ENCODE measurements around the gene CX3CR1.

Gene CX3CR1

DNA sequence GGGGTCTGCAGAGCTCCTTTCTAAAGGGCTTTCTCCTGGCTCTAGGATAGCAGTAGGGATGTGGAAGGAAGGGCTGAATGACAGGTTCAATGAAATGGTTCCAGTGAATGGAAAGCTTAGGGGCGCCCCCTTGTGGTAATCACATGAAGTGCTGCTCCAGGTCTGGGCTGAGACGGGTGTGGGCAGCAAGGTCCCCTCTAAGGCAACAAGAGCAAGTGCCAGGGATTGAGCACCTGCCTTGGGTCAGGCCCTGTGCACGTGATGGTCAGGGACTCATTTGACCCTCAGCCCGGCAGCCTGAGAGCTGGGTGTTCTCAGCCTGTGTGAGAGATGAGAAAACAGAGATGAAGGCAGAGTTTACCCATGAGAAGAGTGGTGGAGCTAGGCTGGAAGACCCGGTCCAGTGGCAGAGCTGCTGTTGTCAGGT is 12.1 kb upstream of the CX3CR1 start:
- Histone ChIP-seq H3K4me3 (ENCODE audit: low read depth, low read length) (no peak overlapping the region), H3K27ac (ENCODE audit: low read depth, low read length) (no peak overlapping the region), H3K79me2 (ENCODE audit: control insufficient read depth, insufficient read depth, low read length, unreplicated experiment) (no peaks in the 10 kb centered on the region), H2AFZ (ENCODE audit: low read length, unreplicated experiment) (no peak overlapping the region), H3K27me3 (ENCODE audit: insufficient read depth, low read length) (no peaks in the 10 kb centered on the region), H3K36me3 (ENCODE audit: insufficient read depth, low read length) (no peaks in the 10 kb centered on the region), H3K4me1 (ENCODE audit: control insufficient read depth, insufficient read depth, low read length, unreplicated experiment) (peaks cover 5% of the 10 kb centered on the region)

DNA sequence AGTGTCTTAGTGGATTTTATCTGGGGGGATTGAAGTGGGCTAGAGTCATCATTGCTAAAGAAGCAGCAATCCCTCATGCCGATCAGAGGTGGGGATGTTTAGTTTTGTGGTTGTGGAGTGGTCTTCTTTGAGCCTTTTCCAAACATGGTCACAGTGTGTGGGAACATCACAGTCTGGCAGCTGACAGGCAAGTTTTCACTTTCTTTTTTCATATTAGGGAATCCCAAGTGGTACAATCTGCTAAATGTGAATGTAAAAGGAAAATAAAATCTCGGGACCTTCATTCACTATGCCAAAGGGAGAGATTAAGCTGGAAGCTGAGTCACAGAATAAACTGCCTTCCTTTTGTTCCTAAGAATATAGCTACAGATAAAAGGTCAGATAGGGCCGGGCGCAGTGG is 10.4 kb upstream of the CX3CR1 start:
- Histone ChIP-seq H3K4me3 (ENCODE audit: low read depth, low read length) (peak overlapping the region; percentile 31; the same call in 1 of the 2 replicates), H3K36me3 (ENCODE audit: insufficient read depth, low read length) (no peaks in the 10 kb centered on the region), H3K27ac (ENCODE audit: low read depth, low read length) (no peak overlapping the region), H2AFZ (ENCODE audit: low read length, unreplicated experiment) (peak overlapping the region; percentile 80), H3K27me3 (ENCODE audit: insufficient read depth, low read length) (no peaks in the 10 kb centered on the region), H3K4me1 (ENCODE audit: control insufficient read depth, insufficient read depth, low read length, unreplicated experiment) (peaks cover 5% of the 10 kb centered on the region), H3K79me2 (ENCODE audit: control insufficient read depth, insufficient read depth, low read length, unreplicated experiment) (no peaks in the 10 kb centered on the region)

DNA sequence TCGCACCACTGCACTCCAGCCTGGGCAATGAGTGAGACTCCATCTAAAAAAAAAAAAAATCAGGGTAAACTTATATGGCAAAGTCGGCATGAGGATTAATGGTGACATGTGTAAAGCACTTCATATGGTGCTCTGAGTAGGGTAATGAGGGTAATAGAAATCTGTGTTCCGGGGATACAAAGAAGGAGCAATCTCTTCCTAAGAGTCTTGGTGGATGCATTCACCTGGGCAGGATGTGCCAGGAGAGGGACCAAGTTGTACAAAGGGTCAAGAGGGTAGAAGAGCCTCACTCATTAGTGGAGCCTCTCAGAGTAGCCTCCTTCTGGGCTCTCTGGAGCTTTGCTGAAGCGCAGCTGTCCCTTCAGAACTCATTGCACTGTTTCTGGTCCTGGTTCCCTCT is 9.3 kb upstream of the CX3CR1 start:
- H3K27me3 ChIP-seq (ENCODE audit: insufficient read depth, low read length), result no peaks in the 10 kb centered on the region
- no peak overlapping the region for H3K27ac ChIP-seq (ENCODE audit: low read depth, low read length)
- no peak overlapping the region for H3K4me3 ChIP-seq (ENCODE audit: low read depth, low read length)
- peaks cover 13% of the 10 kb centered on the region for H3K4me1 ChIP-seq (ENCODE audit: control insufficient read depth, insufficient read depth, low read length, unreplicated experiment)
- H3K36me3 ChIP-seq (ENCODE audit: insufficient read depth, low read length), result no peaks in the 10 kb centered on the region
- H2AFZ ChIP-seq (ENCODE audit: low read length, unreplicated experiment), result no peak overlapping the region
- H3K79me2 ChIP-seq (ENCODE audit: control insufficient read depth, insufficient read depth, low read length, unreplicated experiment), result no peaks in the 10 kb centered on the region

DNA sequence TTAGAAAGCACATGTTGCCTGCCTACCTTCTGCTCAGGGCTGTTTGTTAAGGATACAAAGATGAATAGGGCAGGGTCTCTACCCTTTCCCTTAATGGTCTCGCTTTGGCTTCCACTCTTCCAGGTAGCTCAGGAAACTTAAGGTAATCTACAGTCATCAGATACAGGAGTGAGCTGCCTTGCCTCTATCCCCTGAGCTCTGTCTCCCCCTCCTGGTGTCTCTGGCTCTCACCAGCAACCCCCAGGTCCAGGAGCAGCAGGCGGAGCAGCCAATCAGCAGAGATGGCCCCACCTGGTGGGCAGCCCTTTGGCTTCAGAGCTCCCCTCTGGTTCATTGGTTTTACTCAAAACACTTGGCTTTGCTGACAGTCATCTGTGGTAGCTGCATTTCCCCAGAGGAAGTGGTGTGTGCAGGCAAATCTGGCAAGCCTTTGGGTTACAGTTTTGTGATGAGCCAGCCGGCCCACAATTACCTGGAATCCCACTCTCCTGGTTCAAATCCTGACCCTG is 8.5 kb upstream of the CX3CR1 start:
- no peaks in the 10 kb centered on the region for H3K79me2 ChIP-seq (ENCODE audit: control insufficient read depth, insufficient read depth, low read length, unreplicated experiment)
- no peak overlapping the region for H2AFZ ChIP-seq (ENCODE audit: low read length, unreplicated experiment)
- no peaks in the 10 kb centered on the region for H3K36me3 ChIP-seq (ENCODE audit: insufficient read depth, low read length)
- peaks cover 13% of the 10 kb centered on the region for H3K4me1 ChIP-seq (ENCODE audit: control insufficient read depth, insufficient read depth, low read length, unreplicated experiment)
- no peak overlapping the region for H3K27ac ChIP-seq (ENCODE audit: low read depth, low read length)
- no peaks in the 10 kb centered on the region for H3K27me3 ChIP-seq (ENCODE audit: insufficient read depth, low read length)
- H3K4me3 ChIP-seq (ENCODE audit: low read depth, low read length), result no peak overlapping the region

DNA sequence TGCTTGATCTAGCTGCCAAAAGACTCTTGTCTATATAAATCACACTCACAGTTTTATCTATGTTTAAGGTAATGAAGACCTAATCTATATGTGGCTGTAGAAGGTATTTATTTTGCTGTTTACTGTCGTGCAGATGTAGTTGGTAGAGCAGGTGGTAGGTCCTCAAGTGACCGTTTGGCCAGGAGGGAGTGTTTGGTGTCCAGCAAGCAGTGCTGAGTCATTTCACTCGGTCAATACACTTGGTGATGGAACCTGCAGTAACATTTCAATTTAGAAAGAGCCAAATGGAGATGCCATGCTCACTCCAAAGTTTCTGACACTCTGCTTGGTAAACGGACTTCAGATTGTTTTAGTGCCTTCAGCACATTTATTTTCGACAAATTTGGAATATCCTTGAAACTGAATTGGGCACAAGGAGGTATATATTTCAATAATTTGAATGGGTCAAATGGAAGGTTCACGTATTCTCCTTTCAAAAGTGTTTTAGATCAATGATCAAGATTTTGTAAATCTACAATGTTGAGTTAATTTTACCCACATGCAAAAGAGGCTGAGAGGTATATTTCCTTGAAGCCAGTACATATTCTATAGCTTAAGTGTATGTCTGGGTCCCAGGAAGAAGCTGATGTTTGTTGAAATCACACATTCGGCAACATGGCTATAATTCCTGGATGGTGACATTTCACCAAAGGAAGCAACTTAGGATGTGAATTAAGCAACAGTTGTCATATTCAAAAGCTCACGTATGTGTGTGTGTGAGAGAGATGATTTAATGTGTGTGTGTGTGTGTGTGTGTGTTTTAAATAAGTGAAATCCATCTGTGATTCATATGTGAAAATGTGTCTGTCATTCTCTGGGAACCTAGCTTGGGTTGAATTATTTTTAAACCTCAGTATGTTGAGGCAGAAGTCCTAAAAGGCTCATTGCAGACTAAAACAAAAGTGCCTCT is 7.7 kb upstream of the CX3CR1 start:
- peaks cover 13% of the 10 kb centered on the region for H3K4me1 ChIP-seq (ENCODE audit: control insufficient read depth, insufficient read depth, low read length, unreplicated experiment)
- no peak overlapping the region for H3K4me3 ChIP-seq (ENCODE audit: low read depth, low read length)
- H3K36me3 ChIP-seq (ENCODE audit: insufficient read depth, low read length), result no peaks in the 10 kb centered on the region
- H3K79me2 ChIP-seq (ENCODE audit: control insufficient read depth, insufficient read depth, low read length, unreplicated experiment), result no peaks in the 10 kb centered on the region
- H3K27me3 ChIP-seq (ENCODE audit: insufficient read depth, low read length), result no peaks in the 10 kb centered on the region
- no peak overlapping the region for H3K27ac ChIP-seq (ENCODE audit: low read depth, low read length)
- H2AFZ ChIP-seq (ENCODE audit: low read length, unreplicated experiment), result peak overlapping the region; percentile 26

DNA sequence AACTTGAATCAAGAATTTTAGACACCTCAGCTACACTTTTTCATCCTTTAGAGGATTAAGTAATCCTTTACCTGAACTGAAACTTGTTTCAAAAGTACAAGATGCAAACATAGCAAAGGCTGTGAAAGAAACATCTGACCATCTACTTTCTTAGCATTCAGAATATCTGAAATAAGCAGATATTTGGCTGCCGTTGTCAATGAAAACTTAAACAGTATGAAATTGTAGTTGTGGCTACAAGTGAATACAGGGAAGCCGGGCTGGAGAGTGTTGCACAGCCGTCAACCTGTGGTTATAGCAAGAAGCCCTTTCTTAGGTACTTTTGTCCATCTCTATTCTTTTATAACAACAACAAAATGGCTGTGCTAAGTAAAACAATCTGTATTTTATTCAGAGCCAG is 6.9 kb upstream of the CX3CR1 start:
- Histone ChIP-seq H3K4me3 (ENCODE audit: low read depth, low read length) (no peak overlapping the region), H2AFZ (ENCODE audit: low read length, unreplicated experiment) (peak overlapping the region; percentile 26), H3K27ac (ENCODE audit: low read depth, low read length) (no peak overlapping the region), H3K27me3 (ENCODE audit: insufficient read depth, low read length) (no peaks in the 10 kb centered on the region), H3K36me3 (ENCODE audit: insufficient read depth, low read length) (no peaks in the 10 kb centered on the region), H3K79me2 (ENCODE audit: control insufficient read depth, insufficient read depth, low read length, unreplicated experiment) (no peaks in the 10 kb centered on the region), H3K4me1 (ENCODE audit: control insufficient read depth, insufficient read depth, low read length, unreplicated experiment) (peaks cover 13% of the 10 kb centered on the region)

DNA sequence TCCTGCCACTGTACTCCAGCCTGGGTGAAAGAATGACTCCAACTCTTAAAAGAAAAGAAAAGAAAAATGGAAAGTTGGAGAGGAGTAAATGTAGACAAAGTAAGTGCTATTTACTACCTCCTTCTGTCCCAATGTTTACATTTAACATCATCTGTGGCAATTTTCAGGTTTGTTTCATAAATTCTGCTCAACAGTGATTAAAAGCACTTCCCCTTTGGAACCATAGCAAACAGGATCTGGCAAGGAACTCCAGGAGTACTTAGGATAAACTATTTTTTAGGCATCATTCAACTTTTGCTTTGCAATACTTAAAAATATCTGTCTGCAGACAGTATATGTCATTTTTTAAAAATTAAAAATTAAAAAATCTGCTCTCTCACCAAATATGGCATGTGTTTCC is 5.5 kb upstream of the CX3CR1 start:
- H3K27ac ChIP-seq (ENCODE audit: low read depth, low read length), result no peak overlapping the region
- H3K27me3 ChIP-seq (ENCODE audit: insufficient read depth, low read length), result no peaks in the 10 kb centered on the region
- no peaks in the 10 kb centered on the region for H3K79me2 ChIP-seq (ENCODE audit: control insufficient read depth, insufficient read depth, low read length, unreplicated experiment)
- no peaks in the 10 kb centered on the region for H3K36me3 ChIP-seq (ENCODE audit: insufficient read depth, low read length)
- H3K4me1 ChIP-seq (ENCODE audit: control insufficient read depth, insufficient read depth, low read length, unreplicated experiment), result peaks cover 13% of the 10 kb centered on the region
- H3K4me3 ChIP-seq (ENCODE audit: low read depth, low read length), result no peak overlapping the region
- no peak overlapping the region for H2AFZ ChIP-seq (ENCODE audit: low read length, unreplicated experiment)

DNA sequence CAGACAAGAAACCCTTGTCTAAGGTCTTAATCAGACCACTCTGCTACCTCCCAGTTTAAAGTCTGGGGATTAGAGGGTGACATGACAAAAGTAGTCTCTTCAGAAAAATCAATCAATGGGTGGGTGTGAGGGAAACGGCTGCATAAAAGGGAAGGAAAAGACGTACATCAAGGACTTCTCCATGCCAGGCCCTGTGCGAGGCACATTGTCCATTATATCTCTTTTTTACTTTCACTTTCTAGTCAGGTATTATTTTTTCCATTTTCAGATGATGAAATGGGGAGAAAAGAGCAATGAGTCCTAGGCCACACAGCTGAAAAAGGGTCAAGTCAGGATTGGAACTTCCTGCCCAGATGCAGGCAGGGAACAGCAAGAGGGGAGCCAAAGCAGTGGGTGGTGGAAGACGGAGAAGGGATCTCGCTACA is 4.6 kb upstream of the CX3CR1 start:
- Histone ChIP-seq H3K27me3 (ENCODE audit: insufficient read depth, low read length) (no peaks in the 10 kb centered on the region; the same call in 1 of the 2 replicates), H3K27ac (ENCODE audit: low read depth, low read length) (no peak overlapping the region), H2AFZ (ENCODE audit: low read length, unreplicated experiment) (peak overlapping the region; percentile 83), H3K4me3 (ENCODE audit: low read depth, low read length) (peak overlapping the region; percentile 32), H3K4me1 (ENCODE audit: control insufficient read depth, insufficient read depth, low read length, unreplicated experiment) (peaks cover 8% of the 10 kb centered on the region), H3K36me3 (ENCODE audit: insufficient read depth, low read length) (no peaks in the 10 kb centered on the region), H3K79me2 (ENCODE audit: control insufficient read depth, insufficient read depth, low read length, unreplicated experiment) (no peaks in the 10 kb centered on the region)

DNA sequence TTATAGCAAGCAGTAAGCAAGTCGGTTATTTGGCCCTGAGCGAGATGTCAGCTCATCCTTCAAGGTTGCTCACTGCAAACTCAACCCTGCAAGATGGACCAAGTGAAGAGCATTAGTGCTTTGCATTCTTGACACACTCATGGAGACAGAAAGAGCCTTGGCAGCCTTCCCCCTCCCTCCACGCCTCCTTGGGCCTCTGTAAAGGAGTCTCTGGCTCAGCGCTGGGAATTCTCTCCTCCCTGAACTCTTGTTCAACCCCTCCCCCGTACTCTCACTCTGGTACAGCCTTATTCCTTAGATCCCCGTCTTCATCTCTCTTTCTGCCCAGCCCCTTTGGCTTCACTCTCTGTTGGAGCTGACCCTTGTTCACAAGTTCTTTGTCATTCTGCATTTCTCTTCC is 2.2 kb upstream of the CX3CR1 start:
- Histone ChIP-seq H3K79me2 (ENCODE audit: control insufficient read depth, insufficient read depth, low read length, unreplicated experiment) (no peaks in the 10 kb centered on the region), H3K27ac (ENCODE audit: low read depth, low read length) (no peak overlapping the region), H3K36me3 (ENCODE audit: insufficient read depth, low read length) (no peaks in the 10 kb centered on the region), H2AFZ (ENCODE audit: low read length, unreplicated experiment) (no peak overlapping the region), H3K4me3 (ENCODE audit: low read depth, low read length) (no peak overlapping the region), H3K4me1 (ENCODE audit: control insufficient read depth, insufficient read depth, low read length, unreplicated experiment) (peaks cover 8% of the 10 kb centered on the region), H3K27me3 (ENCODE audit: insufficient read depth, low read length) (peaks cover 13% of the 10 kb centered on the region)

DNA sequence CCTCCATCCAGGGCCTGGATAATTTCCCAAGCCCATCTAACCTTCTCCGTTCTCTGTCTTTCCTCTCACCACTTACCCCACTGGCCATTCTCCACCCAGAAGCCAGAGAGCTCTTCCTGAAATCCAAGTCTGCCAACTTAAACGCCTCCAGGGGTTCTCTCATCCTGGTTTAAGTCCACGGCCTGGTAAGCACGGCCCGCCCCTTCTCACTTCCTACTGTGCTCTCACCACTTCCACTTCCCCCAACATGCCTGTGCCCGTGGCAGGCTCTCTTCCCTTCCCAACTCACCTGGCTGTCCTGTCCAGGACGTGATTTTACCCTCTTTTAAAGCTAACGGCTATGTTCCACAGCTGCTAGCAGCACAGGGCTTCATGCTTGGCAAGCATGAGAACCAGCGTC is 1.7 kb upstream of the CX3CR1 start:
- H3K79me2 ChIP-seq (ENCODE audit: control insufficient read depth, insufficient read depth, low read length, unreplicated experiment), result no peaks in the 10 kb centered on the region
- H3K36me3 ChIP-seq (ENCODE audit: insufficient read depth, low read length), result no peaks in the 10 kb centered on the region
- peaks cover 18% of the 10 kb centered on the region for H3K27me3 ChIP-seq (ENCODE audit: insufficient read depth, low read length)
- peaks cover 8% of the 10 kb centered on the region for H3K4me1 ChIP-seq (ENCODE audit: control insufficient read depth, insufficient read depth, low read length, unreplicated experiment)
- no peak overlapping the region for H2AFZ ChIP-seq (ENCODE audit: low read length, unreplicated experiment)
- H3K27ac ChIP-seq (ENCODE audit: low read depth, low read length), result no peak overlapping the region
- H3K4me3 ChIP-seq (ENCODE audit: low read depth, low read length), result no peak overlapping the region

DNA sequence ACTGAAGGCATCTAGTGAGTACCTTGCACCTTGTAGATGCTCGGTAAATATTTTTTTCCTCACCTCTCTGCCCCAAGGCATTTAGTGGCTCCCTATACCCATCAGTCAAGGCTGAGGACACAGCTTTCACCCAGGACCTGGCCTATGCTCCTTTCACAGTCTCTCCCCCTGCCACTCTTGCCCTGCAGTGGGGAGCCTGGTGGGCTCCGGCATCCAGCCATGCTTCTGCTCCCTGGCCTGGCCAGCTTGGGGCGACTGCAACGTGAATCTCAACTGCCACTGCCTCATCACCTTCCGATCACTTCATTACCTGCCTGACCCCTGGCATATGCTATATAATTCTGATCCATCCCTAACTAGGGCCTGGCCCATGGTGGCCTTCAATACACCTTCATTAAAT is 735 bp upstream of the CX3CR1 start:
- Histone ChIP-seq H3K4me3 (ENCODE audit: low read depth, low read length) (no peak overlapping the region), H3K27me3 (ENCODE audit: insufficient read depth, low read length) (peaks cover 27% of the 10 kb centered on the region), H3K36me3 (ENCODE audit: insufficient read depth, low read length) (no peaks in the 10 kb centered on the region), H3K4me1 (ENCODE audit: control insufficient read depth, insufficient read depth, low read length, unreplicated experiment) (peaks cover 8% of the 10 kb centered on the region), H3K27ac (ENCODE audit: low read depth, low read length) (no peak overlapping the region), H2AFZ (ENCODE audit: low read length, unreplicated experiment) (no peak overlapping the region), H3K79me2 (ENCODE audit: control insufficient read depth, insufficient read depth, low read length, unreplicated experiment) (no peaks in the 10 kb centered on the region)
